GM21423 (cell line): Measurements from ENCODE around the gene CD300LD.

Experiments used
- ATAC-seq: cut with Tn5 transposase; IDR thresholded peaks from one replicate; pipeline ENCODE4 v1.9.1; 2021; ENCODE audit warnings: mild to moderate bottlenecking, moderate library complexity; ENCODE audit not compliant: unreplicated experiment

The CD300LD gene

DNA sequence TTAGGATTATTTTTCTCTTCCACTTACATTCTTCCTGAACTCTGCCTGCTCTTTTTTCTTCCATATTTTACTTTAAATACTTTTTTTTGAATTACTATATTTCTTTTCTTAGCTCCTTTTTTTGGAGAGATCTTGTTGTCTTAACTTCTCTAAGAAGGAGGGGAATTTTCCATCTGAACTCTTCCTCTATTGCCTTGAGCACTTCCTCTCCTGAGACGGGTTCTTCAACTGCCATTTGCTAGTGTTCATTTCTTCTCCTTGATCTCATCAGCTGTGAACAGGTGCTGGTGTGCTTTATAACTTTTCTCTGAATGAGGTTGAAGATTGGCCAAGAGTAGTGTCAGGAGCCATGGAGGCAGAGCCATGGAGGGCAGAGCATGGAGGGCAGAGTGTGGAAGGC lies 15.1 kb upstream of the CD300LD start:
- ATAC-seq: no peak

- no peak for ATAC-seq
Measured at GRCh38 chr17:74606050-74606449, 14.0 kb upstream of the CD300LD start.

GRCh38 chr17:74605361-74605760 lies 13.3 kb upstream of the CD300LD start:
- no peak for ATAC-seq

- ATAC-seq: no peak
Measured at GRCh38 chr17:74604761-74605160, 12.7 kb upstream of the CD300LD start.

- no peak for ATAC-seq
Measured at GRCh38 chr17:74604200-74604599, 12.1 kb upstream of the CD300LD start.

DNA sequence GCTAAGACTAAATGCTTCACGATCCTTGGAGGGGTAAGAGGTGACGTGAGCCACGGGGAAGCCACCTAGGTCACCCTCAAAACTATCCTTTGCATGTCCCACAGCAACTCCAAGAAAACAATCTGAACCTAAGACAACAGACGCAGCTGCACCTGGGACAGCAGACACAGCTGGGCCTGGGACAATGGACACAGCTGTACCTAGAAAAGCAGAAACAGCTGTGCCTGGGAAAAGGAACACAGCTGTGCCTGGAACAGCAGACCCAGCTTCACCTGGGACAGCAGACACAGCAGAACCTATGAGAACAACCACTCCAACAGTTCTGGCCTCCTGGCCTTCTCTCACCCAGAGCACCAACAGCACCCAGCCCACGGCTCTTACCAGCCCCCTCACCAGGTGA lies 11.7 kb upstream of the CD300LD start:
- no peak for ATAC-seq

- no peak for ATAC-seq
Measured at GRCh38 chr17:74603037-74603635, 11.1 kb upstream of the CD300LD start.

DNA sequence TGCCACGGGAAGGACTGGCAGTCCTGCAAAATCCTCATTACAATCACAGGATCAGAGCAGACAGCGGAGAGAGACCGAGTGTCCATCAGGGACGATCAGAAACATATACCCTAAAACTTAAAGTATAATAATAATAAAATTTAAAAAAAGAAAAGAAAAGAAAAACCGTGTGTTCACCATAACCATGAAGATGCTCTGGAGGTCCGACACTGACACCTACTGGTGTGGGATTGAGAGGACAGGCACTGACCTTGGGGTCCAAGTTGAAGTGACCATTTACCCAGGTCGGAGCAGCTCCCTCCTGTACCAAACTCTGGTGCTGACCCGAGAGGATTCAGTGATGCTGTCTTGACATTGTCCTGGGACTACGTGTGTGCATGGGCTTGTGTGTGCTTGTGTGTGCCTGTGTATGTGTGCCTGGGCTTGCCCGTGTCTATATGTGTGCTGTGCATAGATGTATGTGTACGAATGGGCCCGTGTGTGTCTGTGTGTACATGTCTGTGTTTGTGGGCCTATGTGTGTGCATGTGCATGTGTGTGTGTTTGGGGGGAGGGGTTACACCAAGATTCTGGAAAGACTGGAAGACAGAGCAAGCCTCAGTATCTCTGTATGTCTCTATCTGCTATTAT lies 10.0 kb upstream of the CD300LD start:
- ATAC-seq: no peak

DNA sequence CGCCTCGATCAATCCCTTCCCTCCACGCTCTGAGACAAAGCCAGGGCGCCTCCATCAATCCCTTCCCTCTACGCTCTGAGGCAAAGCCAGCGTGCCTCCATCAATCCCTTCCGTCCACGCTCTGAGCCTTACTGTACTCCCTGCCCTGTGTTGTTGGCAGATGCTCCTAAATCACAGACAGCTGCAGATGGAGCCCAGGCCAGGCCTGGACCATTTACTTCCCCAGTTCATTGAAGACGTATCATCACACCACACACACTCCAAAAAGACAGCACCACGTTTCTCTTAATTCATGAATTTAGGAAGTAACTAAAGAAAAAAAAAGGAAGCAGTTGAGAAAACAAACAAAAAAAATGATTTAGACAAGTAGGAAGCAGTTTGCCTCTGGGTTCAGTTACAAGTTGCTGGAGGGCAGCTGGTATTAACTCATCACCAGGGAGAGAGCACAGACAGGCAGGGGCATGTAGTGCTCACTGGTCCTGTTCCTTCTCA lies 7.4 kb upstream of the CD300LD start:
- no peak for ATAC-seq

DNA sequence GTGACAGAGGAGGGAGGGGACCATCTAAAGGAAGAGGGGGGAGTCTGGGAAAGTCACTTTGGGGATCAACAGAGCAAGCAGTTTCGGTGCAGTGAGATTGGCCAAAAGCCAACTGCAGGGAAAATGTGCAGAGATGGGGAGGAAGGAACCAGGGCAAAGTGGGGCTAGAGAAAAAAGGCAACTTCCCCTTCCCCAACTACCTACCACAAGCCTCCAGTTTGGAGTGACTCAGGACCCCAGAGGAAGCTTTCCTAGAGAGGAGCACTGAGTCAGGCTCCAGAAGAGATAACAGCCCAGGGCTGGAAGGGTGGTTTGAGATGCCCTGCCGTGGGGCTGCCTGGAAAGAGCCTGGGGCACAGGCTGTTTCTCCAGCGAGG lies 6.9 kb upstream of the CD300LD start:
- no peak for ATAC-seq

GRCh38 chr17:74598346-74599022 lies 6.4 kb upstream of the CD300LD start:
- ATAC-seq: no peak

DNA sequence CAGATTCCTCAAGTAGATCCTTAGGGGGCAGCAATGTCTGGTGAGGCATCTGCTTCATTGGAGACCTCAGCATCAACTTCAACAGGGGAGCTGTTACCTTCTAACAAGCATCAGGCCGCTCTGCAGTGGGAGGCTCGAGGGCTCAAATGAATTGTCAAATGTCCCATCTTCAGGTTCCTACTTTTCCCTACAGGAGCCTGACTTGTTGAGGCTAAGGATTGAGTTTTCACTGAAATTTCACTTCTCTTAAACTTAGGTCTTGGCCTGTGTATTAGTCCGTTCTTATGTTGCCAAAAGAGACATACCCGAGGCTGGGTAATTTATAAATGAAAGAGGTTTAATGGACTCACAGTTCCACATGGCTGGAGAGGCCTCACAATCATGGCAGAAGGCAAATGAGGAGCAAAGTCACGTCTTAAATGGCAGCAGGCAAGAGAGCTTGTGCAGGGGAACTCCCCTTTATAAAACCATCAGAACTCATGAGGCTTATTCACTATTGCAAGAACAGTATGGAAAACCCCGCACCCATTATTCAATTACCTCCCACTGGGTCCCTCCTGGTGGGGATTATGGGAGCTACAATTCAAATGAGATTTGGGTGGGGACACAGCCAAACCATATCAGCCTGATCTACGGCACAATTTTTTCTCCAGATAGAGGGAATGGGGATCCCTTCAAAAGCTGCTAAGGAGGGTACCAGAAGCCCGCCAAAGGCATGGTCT lies 5.1 kb upstream of the CD300LD start:
- ATAC-seq: no peak

- no peak for ATAC-seq
Measured at GRCh38 chr17:74595037-74595750, 3.1 kb upstream of the CD300LD start.

DNA sequence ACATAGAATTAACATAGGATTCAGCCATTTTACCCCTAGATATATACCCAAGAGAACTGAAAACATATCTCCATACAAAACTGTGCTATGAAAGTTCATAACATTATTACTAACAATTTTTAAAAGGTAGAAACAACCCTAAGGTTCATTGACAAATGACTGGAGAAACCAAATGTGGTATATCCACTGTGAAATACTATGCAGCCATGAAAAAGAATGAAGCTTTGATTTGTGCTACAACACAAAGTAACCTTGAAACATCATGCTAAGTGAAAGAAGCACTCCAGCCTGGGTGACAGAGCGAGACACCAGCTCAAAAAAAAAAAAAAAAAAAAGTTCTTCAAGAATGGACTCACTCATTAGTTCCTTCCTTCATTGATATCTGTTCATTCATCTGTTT lies 580 bp downstream of the CD300LD start:
- no peak for ATAC-seq

- ATAC-seq: no peak
Measured at GRCh38 chr17:74585711-74586110, 6.4 kb downstream of the CD300LD start.

DNA sequence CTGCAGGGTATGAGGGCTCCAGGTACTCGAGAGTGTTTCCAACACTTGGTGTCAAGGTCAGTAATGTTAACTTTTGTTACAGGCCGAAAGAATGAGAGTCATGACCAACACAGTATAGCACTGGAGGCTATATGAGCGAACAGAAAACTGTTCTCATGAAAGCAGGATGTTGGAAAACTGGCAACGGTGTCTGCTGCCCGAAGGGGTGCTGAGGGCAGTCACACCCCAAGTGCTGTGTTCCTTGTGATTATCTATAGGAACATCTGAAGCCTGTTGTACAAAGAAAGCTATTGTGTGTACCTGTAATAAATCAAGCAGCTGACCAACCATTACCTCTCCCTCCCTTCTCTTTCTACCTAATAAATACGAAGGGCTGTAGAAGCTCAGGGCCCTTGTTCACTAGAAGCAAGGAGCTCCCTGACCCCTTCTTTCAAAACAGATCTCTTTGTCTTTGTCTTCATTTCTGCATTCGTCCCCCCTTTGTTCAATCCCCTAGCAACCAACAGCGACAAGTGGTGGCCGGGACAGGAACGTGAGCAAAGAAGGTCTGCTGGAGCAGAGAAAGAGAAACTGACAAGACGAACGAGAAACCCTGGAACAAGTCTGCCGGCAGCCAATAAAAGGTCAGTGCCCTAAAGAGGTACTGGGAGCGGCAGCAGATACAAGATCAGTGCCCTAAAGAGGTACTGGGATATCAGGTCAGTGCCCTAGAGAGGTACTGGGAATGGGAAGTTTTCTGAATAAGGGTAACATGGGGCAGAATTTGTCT lies 7.6 kb downstream of the CD300LD start:
- ATAC-seq: no peak

DNA sequence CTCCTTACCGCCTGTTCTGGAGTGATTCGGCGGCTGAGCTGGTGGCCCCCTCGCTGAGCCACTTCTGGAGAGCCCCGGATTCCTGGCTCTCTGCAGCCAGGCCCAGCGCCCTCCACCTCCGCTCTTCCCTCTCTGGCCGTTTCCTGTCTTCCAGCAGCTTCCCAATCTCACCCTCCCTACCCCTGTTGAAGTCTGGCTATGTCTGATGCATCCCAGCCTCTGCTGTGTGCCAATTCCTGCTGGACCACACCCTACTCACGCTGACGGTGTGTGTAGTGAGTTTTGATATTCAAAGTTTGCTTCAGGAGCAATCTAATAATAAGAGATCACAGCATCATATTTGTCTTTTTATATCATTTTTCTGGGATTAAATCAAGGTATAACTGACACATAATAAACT lies 9.4 kb downstream of the CD300LD start:
- no peak for ATAC-seq

DNA sequence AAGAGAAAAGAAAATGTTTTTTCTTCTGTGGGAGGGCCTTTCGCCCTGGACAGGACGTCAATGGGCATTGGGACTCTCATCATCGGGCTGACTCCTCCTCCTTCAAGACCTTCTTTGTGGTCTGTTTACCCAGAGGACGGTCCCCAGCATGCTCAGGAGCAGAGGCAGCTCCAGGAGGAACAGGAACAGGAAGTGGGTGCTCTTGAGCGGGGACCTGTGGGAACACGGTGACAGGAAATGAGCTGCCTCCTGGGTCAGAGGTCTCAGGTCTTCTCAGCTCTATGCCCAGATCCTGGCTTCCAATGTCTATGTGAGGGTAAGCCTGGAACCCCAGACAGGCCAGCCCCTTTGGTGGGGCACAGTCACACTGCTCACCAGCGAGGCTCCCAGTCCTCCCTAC lies 12.2 kb downstream of the CD300LD start:
- ATAC-seq: no peak

DNA sequence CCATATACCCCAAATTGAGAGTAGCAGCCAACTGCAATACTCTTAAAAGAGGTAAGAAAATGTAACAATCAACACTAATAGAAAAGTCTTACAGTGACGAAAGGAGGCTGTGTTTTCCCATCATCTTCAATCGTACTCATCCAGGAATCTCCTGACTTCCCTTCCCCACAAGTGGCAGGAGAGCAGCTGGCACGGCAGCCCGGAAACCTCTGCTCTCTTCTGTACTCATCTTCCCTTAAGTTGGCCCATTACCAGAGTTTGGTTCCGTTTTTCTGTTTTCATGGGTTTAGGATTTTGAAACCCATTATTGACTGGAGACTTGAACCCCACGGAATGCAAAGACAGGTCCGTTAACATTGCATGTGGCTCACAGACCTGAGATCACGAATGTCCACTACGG lies 13.1 kb downstream of the CD300LD start:
- ATAC-seq: no peak

DNA sequence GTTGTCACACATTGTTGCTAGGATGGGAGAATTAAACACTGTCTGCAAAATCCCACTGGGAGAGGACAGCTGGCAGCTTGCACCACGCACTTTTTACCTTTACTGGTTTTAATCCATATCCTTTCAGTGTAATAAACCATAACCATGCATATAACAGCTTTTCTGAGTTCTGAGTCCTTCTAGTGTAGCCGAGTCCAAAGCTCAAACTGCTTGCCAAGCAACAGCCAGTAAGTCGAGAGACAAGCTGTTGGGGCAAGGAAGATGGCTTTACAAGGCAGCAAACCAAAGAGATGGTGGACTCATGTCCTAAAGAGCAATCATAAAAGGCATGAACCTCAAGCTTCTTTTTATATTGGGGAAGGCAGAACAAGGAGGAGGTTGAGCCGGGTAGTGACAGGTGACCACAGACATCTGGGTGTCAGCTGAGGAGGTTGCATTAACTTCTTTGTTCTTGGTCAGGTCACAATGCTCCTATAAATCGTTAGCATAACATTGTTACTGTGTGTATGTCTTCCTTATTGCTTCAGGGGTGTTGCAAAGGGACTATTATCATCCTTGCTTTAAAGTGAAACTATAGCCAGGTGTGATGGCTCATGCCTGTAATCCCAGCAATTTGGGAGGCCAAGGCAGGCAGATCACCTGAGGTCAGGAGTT lies 17.5 kb downstream of the CD300LD start:
- ATAC-seq: no peak
